GM23248 (cell line): ENCODE measurements around the gene MAML3.

Experiments used
- EZH2 ChIP-seq: fragments of 200-600 bp; sonication (generic); IDR thresholded peaks from 2 replicates; pipeline ENCODE4 v1.6.1; 2018; ENCODE audit warnings: antibody characterized with exemption, mild to moderate bottlenecking; ENCODE audit not compliant: insufficient read depth, poor library complexity, severe bottlenecking
- EZH2phosphoT487 ChIP-seq: fragments of 200-600 bp; sonication (generic); IDR thresholded peaks from 2 replicates; pipeline ENCODE4 v1.6.1; 2018; ENCODE audit warnings: antibody characterized with exemption, moderate library complexity, mild to moderate bottlenecking, low read depth; ENCODE audit not compliant: insufficient read depth

DNA sequence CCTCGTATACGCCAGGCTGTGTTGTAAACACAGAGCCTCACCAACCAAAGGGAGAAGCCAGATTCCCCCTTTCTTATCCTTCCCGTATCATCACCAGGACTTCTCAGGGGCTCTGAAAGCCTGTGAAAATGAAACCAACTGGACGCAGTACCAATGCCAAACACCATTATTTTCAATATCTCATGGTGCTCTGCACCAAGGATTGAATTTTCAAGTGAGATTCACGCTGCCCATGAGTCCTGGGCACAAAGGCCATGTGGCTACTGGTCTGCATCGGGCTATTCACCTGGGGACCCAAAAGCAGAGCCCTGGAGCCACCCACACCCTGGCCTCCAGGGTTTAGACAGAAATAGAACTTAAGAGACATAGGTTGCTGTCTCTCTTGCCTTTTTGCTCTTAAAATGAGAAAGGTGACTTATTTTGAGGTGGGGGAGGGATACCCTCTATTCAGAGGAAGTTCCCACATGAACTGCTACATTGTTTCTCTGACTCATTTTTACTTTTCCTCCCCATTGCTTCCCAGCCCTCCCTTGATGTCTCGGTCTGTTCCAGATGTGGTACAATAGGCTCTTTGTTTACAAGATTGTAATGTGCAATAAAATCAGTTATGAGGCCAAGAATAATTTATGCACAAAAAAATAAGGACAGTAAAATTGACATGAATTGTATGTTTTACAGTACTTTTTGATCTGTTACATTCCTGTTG is 55.4 kb downstream of the MAML3 start:
- TF ChIP-seq EZH2phosphoT487 (no peak), EZH2 (no peak)
